ENCODE measurements around the gene BROX.

GRCh38 chr1:222757646-222758268 lies 45.4 kb downstream of the BROX start:
- no peak for TF ChIP-seq CTCF (IDR thresholded peaks at IDR 0.05)
- TF ChIP-seq POLR2A (IDR thresholded peaks at IDR 0.05) = no peak
